Erythroblast (primary cell): ENCODE results near the gene PXYLP1.

Source experiments
- DNase-seq, 2 experiments: peaks; one replicate each; lab custom pipeline; 2025; lab: John Stamatoyannopoulos, UW
- GATA1 ChIP-seq: IDR thresholded peaks from 2 replicates; pipeline ENCODE4 v1.6.1; 2011; ENCODE audit warnings: low read depth, mild to moderate bottlenecking, control low read depth, low read length, moderate library complexity
- POLR2A ChIP-seq: IDR thresholded peaks from 2 replicates; pipeline ENCODE4 v1.6.1; 2011; ENCODE audit warnings: mild to moderate bottlenecking, low read length

Gene PXYLP1

GRCh38 chr3:141217389-141217788 is 14.2 kb upstream of the PXYLP1 start:
- TF ChIP-seq GATA1 (no peak), POLR2A (no peak)
- DNase-seq: no peak

- TF ChIP-seq GATA1 (no peak), POLR2A (no peak)
- no peak for DNase-seq
Measured at GRCh38 chr3:141218162-141218835, 13.3 kb upstream of the PXYLP1 start.

- DNase-seq: no peak
- TF ChIP-seq GATA1 (no peak), POLR2A (no peak)
Measured at GRCh38 chr3:141218926-141219325, 12.7 kb upstream of the PXYLP1 start.

- TF ChIP-seq GATA1 (no peak), POLR2A (no peak)
- DNase-seq: no peak
Measured at GRCh38 chr3:141223673-141224166, 7.9 kb upstream of the PXYLP1 start.

- no peak for TF ChIP-seq POLR2A
- TF ChIP-seq GATA1: no peak
- DNase-seq: no peak
Measured at GRCh38 chr3:141225939-141226338, 5.7 kb upstream of the PXYLP1 start.

GRCh38 chr3:141227216-141227615 is 4.4 kb upstream of the PXYLP1 start:
- DNase-seq: no peak
- TF ChIP-seq GATA1: no peak
- no peak for TF ChIP-seq POLR2A

- DNase-seq: no peak
- TF ChIP-seq GATA1 (no peak), POLR2A (no peak)
Measured at GRCh38 chr3:141227752-141228151, 3.9 kb upstream of the PXYLP1 start.

- TF ChIP-seq GATA1 (no peak), POLR2A (no peak)
- no peak for DNase-seq
Measured at GRCh38 chr3:141228395-141228794, 3.2 kb upstream of the PXYLP1 start.

- TF ChIP-seq GATA1: no peak
- no peak for TF ChIP-seq POLR2A
- no peak for DNase-seq
Measured at GRCh38 chr3:141229132-141229531, 2.5 kb upstream of the PXYLP1 start.

- TF ChIP-seq GATA1 (no peak), POLR2A (no peak)
- DNase-seq: no peak
Measured at GRCh38 chr3:141230293-141230692, 1.3 kb upstream of the PXYLP1 start.

- TF ChIP-seq GATA1 (no peak), POLR2A (no peak)
- DNase-seq: peak in 1 of 2 experiments; percentile 23
Measured at GRCh38 chr3:141231952-141232823, 563 bp downstream of the PXYLP1 start.

- TF ChIP-seq GATA1 (no peak), POLR2A (no peak)
- DNase-seq: no peak
Measured at GRCh38 chr3:141233457-141234161, 2.0 kb downstream of the PXYLP1 start.

GRCh38 chr3:141234283-141234682 is 2.7 kb downstream of the PXYLP1 start:
- TF ChIP-seq GATA1: no peak
- TF ChIP-seq POLR2A: no peak
- DNase-seq: no peak

GRCh38 chr3:141235661-141236171 is 4.1 kb downstream of the PXYLP1 start:
- no peak for DNase-seq
- TF ChIP-seq POLR2A (no peak), GATA1 (no peak)
